Measurements from ENCODE around the gene NOTO. TPM values are rescaled to one million over a fixed set of nuclear protein-coding genes. Genes with fewer than 3 reads are reported as not detected.
A peak's percentile ranks its signal among the peaks of the same experiment; 100 is the strongest.

The NOTO gene
- total RNA-seq, 1 donor from 2014 or later: not detected

- DNase-seq: no peak
- no peak overlapping the region for H3K27ac ChIP-seq (replicated peaks)
- intact Hi-C loops (cut with micrococcal nuclease): no loop called here
- TF ChIP-seq CTCF (IDR thresholded peaks at IDR 0.05; ENCODE audit: borderline replicate concordance): no peak
- peaks cover 28% of the 10 kb centered on the region for H3K4me1 ChIP-seq
- H3K36me3 ChIP-seq: no peaks in the 10 kb centered on the region
- peaks cover 7% of the 10 kb centered on the region for H3K27me3 ChIP-seq (ENCODE audit: low read depth)
- no peak overlapping the region for H3K4me3 ChIP-seq
- no peaks in the 10 kb centered on the region for H3K9me3 ChIP-seq (replicated peaks)
Measured at GRCh38 chr2:73172963-73173362, 29.4 kb upstream of the NOTO start.

GRCh38 chr2:73173781-73174180 lies 28.6 kb upstream of the NOTO start:
- no peak overlapping the region for H3K27ac ChIP-seq (replicated peaks)
- H3K4me3 ChIP-seq: no peak overlapping the region
- no peak for DNase-seq
- H3K36me3 ChIP-seq: no peaks in the 10 kb centered on the region
- no peak for TF ChIP-seq CTCF (IDR thresholded peaks at IDR 0.05; ENCODE audit: borderline replicate concordance)
- no peaks in the 10 kb centered on the region for H3K9me3 ChIP-seq (replicated peaks)
- intact Hi-C loops (cut with micrococcal nuclease): no loop called here
- H3K4me1 ChIP-seq: peaks cover 29% of the 10 kb centered on the region
- peaks cover 15% of the 10 kb centered on the region for H3K27me3 ChIP-seq (ENCODE audit: low read depth)

GRCh38 chr2:73174244-73174643 lies 28.1 kb upstream of the NOTO start:
- intact Hi-C loops (cut with micrococcal nuclease): no loop called here
- no peak for DNase-seq
- H3K9me3 ChIP-seq (replicated peaks): no peaks in the 10 kb centered on the region
- H3K27me3 ChIP-seq (ENCODE audit: low read depth): peaks cover 20% of the 10 kb centered on the region
- TF ChIP-seq CTCF (IDR thresholded peaks at IDR 0.05; ENCODE audit: borderline replicate concordance): no peak
- no peak overlapping the region for H3K4me3 ChIP-seq
- H3K4me1 ChIP-seq: peaks cover 29% of the 10 kb centered on the region
- no peaks in the 10 kb centered on the region for H3K36me3 ChIP-seq
- H3K27ac ChIP-seq (replicated peaks): no peak overlapping the region

- H3K4me3 ChIP-seq: peak overlapping the region; percentile 72
- H3K27me3 ChIP-seq (ENCODE audit: low read depth): peaks cover 28% of the 10 kb centered on the region
- peak overlapping the region; percentile 90 for H3K27ac ChIP-seq (replicated peaks)
Measured at GRCh38 chr2:73174941-73175662, 27.3 kb upstream of the NOTO start.

GRCh38 chr2:73175663-73176204 lies 26.6 kb upstream of the NOTO start:
- DNase-seq: peak; percentile 88
- TF ChIP-seq CTCF (IDR thresholded peaks at IDR 0.05; ENCODE audit: borderline replicate concordance): peak; percentile 14
- peaks cover 29% of the 10 kb centered on the region for H3K4me1 ChIP-seq
- peak overlapping the region; percentile 72 for H3K4me3 ChIP-seq
- peaks cover 34% of the 10 kb centered on the region for H3K27me3 ChIP-seq (ENCODE audit: low read depth)
- no peaks in the 10 kb centered on the region for H3K9me3 ChIP-seq (replicated peaks)
- no peaks in the 10 kb centered on the region for H3K36me3 ChIP-seq
- intact Hi-C loops (cut with micrococcal nuclease): no loop called here
- H3K27ac ChIP-seq (replicated peaks): peak overlapping the region; percentile 90

More at GRCh38 chr2:73174941-73175662, 27.3 kb upstream of the NOTO start:
- intact Hi-C loops (cut with micrococcal nuclease): no loop called here
- H3K4me1 ChIP-seq: peaks cover 29% of the 10 kb centered on the region
- no peaks in the 10 kb centered on the region for H3K9me3 ChIP-seq (replicated peaks)
- DNase-seq: no peak
- TF ChIP-seq CTCF (IDR thresholded peaks at IDR 0.05; ENCODE audit: borderline replicate concordance): no peak
- no peaks in the 10 kb centered on the region for H3K36me3 ChIP-seq
